ENCODE data around the gene KIF16B.

GRCh38 chr20:16538779-16539178 is 34.5 kb downstream of the KIF16B start:
- no peak for TF ChIP-seq SUZ12 (IDR thresholded peaks at IDR 0.05; ENCODE audit: low read length)
- TF ChIP-seq FOSL1 (IDR thresholded peaks at IDR 0.05; ENCODE audit: insufficient read depth, low read depth, low read length): no peak
- TF ChIP-seq, protein P1, sequence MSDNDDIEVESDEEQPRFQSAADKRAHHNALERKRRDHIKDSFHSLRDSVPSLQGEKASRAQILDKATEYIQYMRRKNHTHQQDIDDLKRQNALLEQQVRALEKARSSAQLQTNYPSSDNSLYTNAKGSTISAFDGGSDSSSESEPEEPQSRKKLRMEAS (IDR thresholded peaks at IDR 0.05): no peak
- no peak for TF ChIP-seq BRCA1 (IDR thresholded peaks at IDR 0.05; ENCODE audit: low read depth, low read length)
- no peak for TF ChIP-seq PHF8 (conservative IDR thresholded peaks at IDR 0.05; ENCODE audit: low read depth, low read length)

Measured in H1 (cell line).